Hepatocyte (in vitro differentiated cells): ENCODE results near the gene RALGAPA2. TPM values are rescaled to one million over a fixed set of nuclear protein-coding genes. Genes with fewer than 3 reads are reported as not detected.

ENCODE experiments used
- DNase-seq: peaks from one replicate; pipeline ENCODE4 v3.0.0-alpha.2; 2016; ENCODE audit warnings: low spot score
- H2AFZ ChIP-seq: fragments of 200-600 bp; sonication (generic); 2 replicates; pipeline ENCODE4 v1.6.0; 2016; ENCODE audit warnings: antibody characterized with exemption, mild to moderate bottlenecking
- H3K27ac ChIP-seq: fragments of 200-600 bp; sonication (generic); 2 replicates; pipeline ENCODE4 v1.5.1; 2016; ENCODE audit warnings: mild to moderate bottlenecking
- H3K27me3 ChIP-seq: fragments of 200-600 bp; sonication (generic); 2 replicates; pipeline ENCODE4 v1.6.1; 2016
- H3K36me3 ChIP-seq: fragments of 200-600 bp; sonication (generic); replicated peaks from 2 replicates; pipeline ENCODE4 v1.5.1; 2016; ENCODE audit warnings: low read depth; ENCODE audit not compliant: insufficient read depth
- H3K4me1 ChIP-seq: fragments of 200-600 bp; sonication (generic); 2 replicates; pipeline ENCODE4 v1.5.1; 2016; ENCODE audit warnings: mild to moderate bottlenecking, moderate library complexity; ENCODE audit not compliant: insufficient read depth
- H3K4me2 ChIP-seq: fragments of 200-600 bp; sonication (generic); 2 replicates; pipeline ENCODE4 v1.6.0; 2016
- H3K4me3 ChIP-seq: fragments of 200-600 bp; sonication (generic); 2 replicates; pipeline ENCODE4 v1.5.1; 2016; ENCODE audit warnings: mild to moderate bottlenecking
- H3K79me2 ChIP-seq: fragments of 200-600 bp; sonication (generic); 2 replicates; pipeline ENCODE4 v1.6.0; 2017; ENCODE audit warnings: mild to moderate bottlenecking
- H3K9me2 ChIP-seq: fragments of 200-600 bp; sonication (generic); replicated peaks from 2 replicates; pipeline ENCODE4 v1.6.0; 2017; ENCODE audit warnings: mild to moderate bottlenecking; ENCODE audit not compliant: insufficient read depth
- H3K9me3 ChIP-seq: fragments of 200-600 bp; sonication (generic); 2 replicates; pipeline ENCODE4 v1.5.1; 2016; ENCODE audit warnings: low read depth, mild to moderate bottlenecking
- H4K20me1 ChIP-seq: fragments of 200-600 bp; sonication (generic); 2 replicates; pipeline ENCODE4 v1.6.0; 2016; ENCODE audit warnings: mild to moderate bottlenecking; ENCODE audit not compliant: insufficient read depth, poor library complexity, severe bottlenecking
- CTCF ChIP-seq: fragments of 200-600 bp; sonication (generic); IDR thresholded peaks from 2 replicates; pipeline ENCODE4 v1.5.1; 2016; ENCODE audit warnings: antibody characterized with exemption, mild to moderate bottlenecking; ENCODE audit not compliant: poor library complexity
- EZH2 ChIP-seq: fragments of 200-600 bp; sonication (generic); IDR thresholded peaks from 2 replicates; pipeline ENCODE4 v1.6.1; 2016; ENCODE audit warnings: antibody characterized with exemption, mild to moderate bottlenecking, borderline replicate concordance
- EZH2phosphoT487 ChIP-seq: fragments of 200-600 bp; sonication (generic); IDR thresholded peaks from one replicate; pipeline ENCODE4 v1.6.1; 2018; ENCODE audit warnings: antibody characterized with exemption, mild to moderate bottlenecking, low read depth, moderate library complexity; ENCODE audit not compliant: unreplicated experiment, severe bottlenecking
- WGBS: methylation state at CpG from one replicate; pipeline ENCODE4 v1.1.6; 2016; ENCODE audit warnings: low lambda C conversion rate; ENCODE audit errors: missing lambda C conversion rate; 5-methylcytosine and 5-hydroxymethylcytosine counted together
- polyA plus RNA-seq: library from polyadenylated mRNA; unstranded; fragments of >200 nt; fragmentation: Nextera tagmentation; extraction: Ambion mirVana; gene quantifications from 2 replicates; pipeline ENCODE4 v1.2.1, GENCODE V29; 2016
- total RNA-seq: library from RNA; depleted of rRNA; stranded (reverse); fragments of >200 nt; gene quantifications from 2 replicates; pipeline ENCODE4 v1.2.3, GENCODE V29; 2014

RALGAPA2 gene
- total and polyA plus RNA-seq, 2 experiments from 2014 or later = 16.8 to 35.3 TPM

- Histone ChIP-seq H3K36me3 (no peaks in the 10 kb centered on the region), H3K4me2 (no peak overlapping the region), H3K4me3 (no peak overlapping the region), H4K20me1 (peaks cover 23% of the 10 kb centered on the region), H3K27ac (no peak overlapping the region), H3K9me3 (no peaks in the 10 kb centered on the region), H2AFZ (no peak overlapping the region), H3K9me2 (no peaks in the 10 kb centered on the region), H3K79me2 (peaks cover 98% of the 10 kb centered on the region), H3K27me3 (no peaks in the 10 kb centered on the region), H3K4me1 (peaks cover 4% of the 10 kb centered on the region)
- WGBS = 71% methylated on average over 1 of the region's 1 CpG
- TF ChIP-seq EZH2 = no peak
- no peak for TF ChIP-seq CTCF
- no peak for TF ChIP-seq EZH2phosphoT487
- no peak for DNase-seq
Observed at GRCh38 chr20:20695250-20695816, 17.1 kb downstream of the RALGAPA2 start.

- H3K36me3 ChIP-seq = no peaks in the 10 kb centered on the region
- no peak overlapping the region for H3K4me3 ChIP-seq
- no peaks in the 10 kb centered on the region for H3K27me3 ChIP-seq
- peaks cover 19% of the 10 kb centered on the region for H4K20me1 ChIP-seq
- H3K27ac ChIP-seq = no peak overlapping the region
- 99% methylated on average over 4 of the region's 4 CpGs for WGBS
- no peaks in the 10 kb centered on the region for H3K9me3 ChIP-seq
- H3K4me1 ChIP-seq = peaks cover 4% of the 10 kb centered on the region
- no peaks in the 10 kb centered on the region for H3K9me2 ChIP-seq
- DNase-seq = no peak
- no peak overlapping the region for H3K4me2 ChIP-seq
- peaks cover 97% of the 10 kb centered on the region for H3K79me2 ChIP-seq
- TF ChIP-seq EZH2phosphoT487 (no peak), CTCF (no peak), EZH2 (no peak)
- H2AFZ ChIP-seq = no peak overlapping the region
Observed at GRCh38 chr20:20694591-20694990, 17.9 kb downstream of the RALGAPA2 start.

GRCh38 chr20:20692587-20692986 lies 19.9 kb downstream of the RALGAPA2 start:
- peaks cover 2% of the 10 kb centered on the region for H3K4me1 ChIP-seq
- TF ChIP-seq CTCF (no peak), EZH2phosphoT487 (no peak), EZH2 (no peak)
- H3K36me3 ChIP-seq = no peaks in the 10 kb centered on the region
- H3K4me2 ChIP-seq = no peak overlapping the region
- H3K9me3 ChIP-seq = no peaks in the 10 kb centered on the region
- no peak for DNase-seq
- no peak overlapping the region for H3K27ac ChIP-seq
- H4K20me1 ChIP-seq = peaks cover 26% of the 10 kb centered on the region
- H3K4me3 ChIP-seq = no peak overlapping the region
- H3K9me2 ChIP-seq = no peaks in the 10 kb centered on the region
- H2AFZ ChIP-seq = no peak overlapping the region
- peaks cover 97% of the 10 kb centered on the region for H3K79me2 ChIP-seq
- 90% methylated on average over 1 of the region's 1 CpG for WGBS
- no peaks in the 10 kb centered on the region for H3K27me3 ChIP-seq
